Tibial artery (tissue), 4 donors: Measurements from ENCODE around the gene ZMPSTE24.
A peak's percentile ranks its signal among the peaks of the same experiment; 100 is the strongest.

Source experiments
- DNase-seq, 2 donors: peaks; one replicate each; pipeline ENCODE4 v3.0.0-alpha.2; 2019
- H3K27ac ChIP-seq, 2 donors: fragments of 200-600 bp; sonication (generic) in 1 of 2; 1 replicate in 1 of 2; 2 replicates in 1 of 2; pipeline ENCODE4 v1.5.1; 2018 to 2019; ENCODE audit warnings: mild to moderate bottlenecking in 1 of 2
- H3K27me3 ChIP-seq, 2 donors: fragments of 200-600 bp; sonication (generic) in 1 of 2; one replicate each; pipeline versions ENCODE4 v1.5.1 to v1.6.0; 2016 to 2019
- H3K36me3 ChIP-seq, 3 donors: fragments of 200-600 bp; sonication (generic) in 2 of 3; one replicate each; pipeline ENCODE4 v1.5.1; 2016 to 2019; ENCODE audit warnings: mild to moderate bottlenecking in 2 of 3
- H3K4me1 ChIP-seq, 4 donors: fragments of 200-600 bp; sonication (generic) in 2 of 4; 1 replicate in 3 of 4; 2 replicates in 1 of 4; pipeline ENCODE4 v1.5.1; 2016 to 2019
- H3K4me3 ChIP-seq, 2 donors: fragments of 200-600 bp; sonication (generic) in 1 of 2; 1 replicate in 1 of 2; 2 replicates in 1 of 2; pipeline ENCODE4 v1.5.1; 2018 to 2019; ENCODE audit warnings: mild to moderate bottlenecking in 2 of 2
- H3K9me3 ChIP-seq, 3 donors: fragments of 200-600 bp; sonication (generic) in 1 of 3; one replicate each; pipeline ENCODE4 v1.5.1; 2016 to 2019
- intact Hi-C: fragments of 100-400 bp; cut with DNase I; formaldehyde crosslinking; loops from one replicate; pipeline ENCODE4 v1.15.0; 2023; ENCODE audit warnings: low total_unique reads
- TF ChIP-seq, protein P1 (sequence below), 2 experiments: fragments of 200-600 bp in 1 of 2; fragments of 450-650 bp in 1 of 2; IDR thresholded peaks; one replicate each; pipeline ENCODE4 v1.5.1; 2017 to 2019; ENCODE audit warnings: antibody characterized with exemption in 2 of 2, mild to moderate bottlenecking in 1 of 2, moderate library complexity in 1 of 2

Gene ZMPSTE24

DNA sequence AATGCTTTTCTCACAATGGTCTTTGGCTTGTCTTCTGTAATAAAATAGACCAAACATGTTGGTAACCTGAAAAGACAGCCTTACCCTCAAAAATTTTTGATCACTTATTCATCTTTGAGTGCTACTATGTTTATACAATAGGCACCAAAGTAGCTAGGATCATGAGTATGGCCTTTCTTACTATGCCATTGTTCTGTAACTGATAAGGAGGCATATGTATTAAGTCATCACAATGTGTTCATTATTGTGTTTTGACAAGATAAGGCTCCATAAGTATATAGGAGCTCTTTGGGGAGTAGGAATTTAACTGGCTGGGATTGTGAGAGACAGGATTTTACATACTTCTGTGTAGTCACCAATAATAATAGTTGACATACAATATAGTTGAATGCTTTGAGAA, 9.6 kb upstream of the ZMPSTE24 start:
- Histone ChIP-seq H3K4me1 (no peaks in the 10 kb centered on the region), H3K36me3 (no peaks in the 10 kb centered on the region), H3K4me3 (no peak overlapping the region), H3K27ac (no peak overlapping the region), H3K9me3 (no peaks in the 10 kb centered on the region), H3K27me3 (no peaks in the 10 kb centered on the region)
- TF ChIP-seq, protein P1, sequence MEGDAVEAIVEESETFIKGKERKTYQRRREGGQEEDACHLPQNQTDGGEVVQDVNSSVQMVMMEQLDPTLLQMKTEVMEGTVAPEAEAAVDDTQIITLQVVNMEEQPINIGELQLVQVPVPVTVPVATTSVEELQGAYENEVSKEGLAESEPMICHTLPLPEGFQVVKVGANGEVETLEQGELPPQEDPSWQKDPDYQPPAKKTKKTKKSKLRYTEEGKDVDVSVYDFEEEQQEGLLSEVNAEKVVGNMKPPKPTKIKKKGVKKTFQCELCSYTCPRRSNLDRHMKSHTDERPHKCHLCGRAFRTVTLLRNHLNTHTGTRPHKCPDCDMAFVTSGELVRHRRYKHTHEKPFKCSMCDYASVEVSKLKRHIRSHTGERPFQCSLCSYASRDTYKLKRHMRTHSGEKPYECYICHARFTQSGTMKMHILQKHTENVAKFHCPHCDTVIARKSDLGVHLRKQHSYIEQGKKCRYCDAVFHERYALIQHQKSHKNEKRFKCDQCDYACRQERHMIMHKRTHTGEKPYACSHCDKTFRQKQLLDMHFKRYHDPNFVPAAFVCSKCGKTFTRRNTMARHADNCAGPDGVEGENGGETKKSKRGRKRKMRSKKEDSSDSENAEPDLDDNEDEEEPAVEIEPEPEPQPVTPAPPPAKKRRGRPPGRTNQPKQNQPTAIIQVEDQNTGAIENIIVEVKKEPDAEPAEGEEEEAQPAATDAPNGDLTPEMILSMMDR (IDR thresholded peaks at IDR 0.05) = no peak
- intact Hi-C loops = no loop called here
- no peak for DNase-seq

DNA sequence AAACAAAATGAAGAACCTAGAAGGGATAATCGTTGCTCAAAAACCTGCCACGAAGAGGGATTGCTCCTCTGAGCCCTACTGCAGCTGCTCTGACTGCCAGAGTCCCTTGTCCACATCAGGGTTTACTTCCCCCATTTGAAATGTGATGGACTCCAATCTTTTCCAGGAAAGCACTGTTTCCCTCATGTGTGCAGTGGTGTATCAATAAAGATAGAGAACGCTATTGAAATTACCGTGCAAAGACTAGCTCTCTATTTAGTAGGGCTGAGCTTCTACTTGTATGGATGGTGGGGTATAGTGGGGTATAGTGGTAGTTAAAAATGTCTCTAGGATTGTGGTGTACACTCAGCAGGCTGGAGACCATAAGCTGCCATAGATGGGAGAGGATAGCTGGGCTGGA, 6.6 kb upstream of the ZMPSTE24 start:
- intact Hi-C loops = loop anchor here (10.0 kb wide), 1 partner anchor 87 kb away; the partner anchor contains the start of gene RLF
- H3K4me3 ChIP-seq = no peak overlapping the region
- DNase-seq = no peak
- TF ChIP-seq, protein P1 (IDR thresholded peaks at IDR 0.05) = no peak
- H3K9me3 ChIP-seq = no peaks in the 10 kb centered on the region
- no peaks in the 10 kb centered on the region for H3K27me3 ChIP-seq
- no peaks in the 10 kb centered on the region for H3K36me3 ChIP-seq
- peaks cover 0 to 12% (median 5%) of the 10 kb centered on the region in 4 donors for H3K4me1 ChIP-seq
- H3K27ac ChIP-seq = no peak overlapping the region

DNA sequence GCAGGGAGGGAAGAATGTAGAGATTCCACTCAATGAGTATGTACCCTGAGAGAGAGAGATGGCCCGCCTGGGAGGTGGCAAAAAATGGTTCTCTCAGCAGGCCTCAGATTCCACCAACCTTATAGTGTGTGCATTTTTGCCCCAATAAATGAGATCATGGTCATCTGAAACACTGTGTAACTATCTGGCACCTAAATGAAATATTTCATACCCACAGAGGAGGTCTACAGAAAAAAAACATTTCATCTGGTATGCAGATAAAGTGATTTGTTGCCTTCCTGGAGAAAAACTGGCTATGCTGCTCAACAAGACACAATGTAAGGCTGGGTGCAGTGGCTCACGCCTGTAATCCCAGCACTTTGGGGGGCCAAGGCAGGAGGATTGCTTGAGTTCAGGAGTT, 5.4 kb upstream of the ZMPSTE24 start:
- peaks cover 0 to 16% (median 8%) of the 10 kb centered on the region in 4 donors for H3K4me1 ChIP-seq
- TF ChIP-seq, protein P1 (IDR thresholded peaks at IDR 0.05) = no peak
- no peak overlapping the region for H3K4me3 ChIP-seq
- H3K36me3 ChIP-seq = no peaks in the 10 kb centered on the region
- H3K27me3 ChIP-seq = no peaks in the 10 kb centered on the region
- H3K27ac ChIP-seq = no peak overlapping the region
- DNase-seq = no peak
- H3K9me3 ChIP-seq = no peaks in the 10 kb centered on the region
- intact Hi-C loops = loop anchor here (10.0 kb wide), 1 partner anchor 88 kb away; the partner anchor contains the start of gene RLF

DNA sequence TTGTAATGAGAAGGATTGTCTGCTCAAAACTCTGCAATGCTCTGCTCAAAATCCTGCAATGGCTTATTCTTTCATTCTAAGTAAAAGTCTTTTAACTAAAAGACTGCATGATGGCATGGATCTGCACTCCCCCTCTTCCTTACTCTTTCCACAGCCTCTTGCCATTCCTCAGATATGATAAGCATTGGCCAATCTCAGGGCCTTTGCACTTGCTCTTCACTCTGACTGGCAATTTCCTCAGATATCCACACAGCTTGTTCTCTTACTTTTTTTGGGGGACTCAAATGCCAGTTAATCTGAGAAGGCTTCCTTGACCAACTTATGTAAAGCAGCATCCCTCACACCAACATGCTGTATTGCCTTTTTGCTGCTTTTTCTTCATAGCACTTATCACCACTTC, 2.8 kb upstream of the ZMPSTE24 start:
- H3K36me3 ChIP-seq = peaks cover 0 to 7% (median 3%) of the 10 kb centered on the region in 3 donors
- no peaks in the 10 kb centered on the region for H3K9me3 ChIP-seq
- intact Hi-C loops = loop anchor here (10.0 kb wide), 1 partner anchor 90 kb away; the partner anchor contains the start of gene RLF
- no peak for DNase-seq
- no peaks in the 10 kb centered on the region for H3K27me3 ChIP-seq
- no peak overlapping the region for H3K4me3 ChIP-seq
- H3K27ac ChIP-seq = no peak overlapping the region
- TF ChIP-seq, protein P1 (IDR thresholded peaks at IDR 0.05) = no peak
- H3K4me1 ChIP-seq = peaks cover 0 to 32% (median 21%) of the 10 kb centered on the region in 4 donors

DNA sequence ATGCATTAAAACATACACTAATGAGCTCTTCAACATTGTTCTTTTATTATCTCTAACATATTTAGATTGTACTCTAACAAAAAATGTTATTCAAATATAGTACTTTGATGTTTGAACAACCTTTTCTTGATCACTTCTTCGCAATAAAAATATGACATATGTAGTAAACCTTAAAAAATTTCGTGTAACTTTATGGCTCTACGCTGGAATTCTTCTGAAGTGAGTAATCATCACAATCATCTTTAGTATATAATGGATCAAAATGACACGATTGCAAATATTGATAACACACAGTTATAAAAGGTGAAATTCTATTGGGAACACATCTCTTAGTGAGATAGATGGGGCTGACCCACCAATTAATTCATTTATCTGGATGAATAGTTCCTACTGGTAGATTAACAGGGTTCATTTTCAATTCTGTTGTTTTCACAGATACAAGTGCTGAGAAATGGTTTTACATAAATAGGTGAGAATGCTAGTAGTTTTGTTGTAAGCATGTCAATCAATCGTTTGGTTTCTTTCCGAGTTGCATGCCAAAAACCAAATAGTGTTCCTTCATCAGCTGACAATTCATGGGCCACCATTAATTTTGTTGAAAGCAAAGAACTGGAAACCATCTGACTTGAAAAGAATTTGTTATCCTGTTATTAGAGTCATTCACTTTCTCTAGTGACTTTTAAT, 1.5 kb upstream of the ZMPSTE24 start:
- intact Hi-C loops = loop anchor here (10.0 kb wide), 1 partner anchor 92 kb away; the partner anchor contains the start of gene RLF
- Histone ChIP-seq H3K4me3 (peak overlapping the region; percentile 92 to 96), H3K36me3 (peaks cover 8 to 20% (median 11%) of the 10 kb centered on the region in 3 donors), H3K27ac (peak overlapping the region; percentile 95 to 96), H3K27me3 (no peaks in the 10 kb centered on the region), H3K9me3 (no peaks in the 10 kb centered on the region), H3K4me1 (peaks cover 0 to 43% (median 25%) of the 10 kb centered on the region in 4 donors)
- TF ChIP-seq, protein P1 (IDR thresholded peaks at IDR 0.05) = no peak
- DNase-seq = no peak
